TTC549 (cell line): ENCODE measurements around the gene FBXL7.

ENCODE experiments used
- FAIRE-seq: peaks from 2 replicates; lab custom pipeline; 2012; peaks lifted over from hg19 to GRCh38; lab: Jason Lieb, UNC

The FBXL7 gene

GRCh38 chr5:15499528-15500324, at the start of gene FBXL7:
Gene FBXL7, plus strand, starts transcription at chr5:15500180.
- FAIRE-seq: no peak

GRCh38 chr5:15450473-15450872, 49.5 kb upstream of the FBXL7 start:
- FAIRE-seq: no peak

GRCh38 chr5:15450949-15451348, 49.0 kb upstream of the FBXL7 start:
- no peak for FAIRE-seq

GRCh38 chr5:15452030-15452429, 48.0 kb upstream of the FBXL7 start:
- FAIRE-seq: no peak

- FAIRE-seq: no peak
Measured at GRCh38 chr5:15452781-15453180, 47.2 kb upstream of the FBXL7 start.

GRCh38 chr5:15459200-15459599, 40.8 kb upstream of the FBXL7 start:
- FAIRE-seq: no peak

GRCh38 chr5:15463231-15463980, 36.6 kb upstream of the FBXL7 start:
- no peak for FAIRE-seq

GRCh38 chr5:15472116-15472515, 27.9 kb upstream of the FBXL7 start:
- no peak for FAIRE-seq

- no peak for FAIRE-seq
Measured at GRCh38 chr5:15474143-15474719, 25.7 kb upstream of the FBXL7 start.

GRCh38 chr5:15475367-15475766, 24.6 kb upstream of the FBXL7 start:
- no peak for FAIRE-seq

GRCh38 chr5:15476977-15477376, 23.0 kb upstream of the FBXL7 start:
- FAIRE-seq: no peak

GRCh38 chr5:15480436-15480835, 19.5 kb upstream of the FBXL7 start:
- no peak for FAIRE-seq

- FAIRE-seq: no peak
Measured at GRCh38 chr5:15483351-15484097, 16.5 kb upstream of the FBXL7 start.

- FAIRE-seq: no peak
Measured at GRCh38 chr5:15487228-15487627, 12.8 kb upstream of the FBXL7 start.

GRCh38 chr5:15489571-15490235, 10.3 kb upstream of the FBXL7 start:
- no peak for FAIRE-seq

- no peak for FAIRE-seq
Measured at GRCh38 chr5:15492545-15492944, 7.4 kb upstream of the FBXL7 start.

GRCh38 chr5:15493501-15493900, 6.5 kb upstream of the FBXL7 start:
- FAIRE-seq: no peak

- FAIRE-seq: no peak
Measured at GRCh38 chr5:15495026-15495425, 5.0 kb upstream of the FBXL7 start.

GRCh38 chr5:15496886-15497285, 3.1 kb upstream of the FBXL7 start:
- no peak for FAIRE-seq

- no peak for FAIRE-seq
Measured at GRCh38 chr5:15500325-15501001, 483 bp downstream of the FBXL7 start.

- FAIRE-seq: no peak
Measured at GRCh38 chr5:15501091-15501791, 1.3 kb downstream of the FBXL7 start.
